Loucy (cell line): ENCODE measurements around the gene ZDHHC16.

Experiments used
- EZH2phosphoT487 ChIP-seq: fragments of 200-600 bp; IDR thresholded peaks from 2 replicates; pipeline ENCODE4 v1.6.1; 2018; ENCODE audit warnings: antibody characterized with exemption, mild to moderate bottlenecking, moderate library complexity, borderline replicate concordance
- TF ChIP-seq, protein P1 (sequence below): fragments of 200-600 bp; sonication (generic); conservative IDR thresholded peaks from 2 replicates; pipeline ENCODE4 v1.5.1; 2014; ENCODE audit warnings: mild to moderate bottlenecking, antibody characterized with exemption, low read length

DNA sequence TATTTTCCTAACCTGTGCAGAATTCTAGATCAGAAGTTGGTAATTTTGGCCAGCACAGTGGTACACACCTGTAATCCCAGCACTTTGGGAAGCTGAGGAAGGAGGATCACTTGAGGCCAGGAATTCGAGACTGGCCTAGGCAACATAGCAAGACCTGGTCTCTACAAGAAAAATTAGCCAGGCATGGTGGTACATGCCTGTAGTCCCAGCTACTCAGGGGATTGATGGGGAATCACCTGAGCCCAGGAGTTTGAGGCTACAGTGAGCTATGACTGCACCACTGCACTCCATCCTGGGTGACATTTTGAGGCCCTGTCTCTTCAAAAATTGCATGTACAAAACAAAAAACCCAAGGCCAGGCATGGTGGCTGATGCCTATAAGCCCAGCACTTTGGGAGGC is 11.4 kb upstream of the ZDHHC16 start:
- TF ChIP-seq EZH2phosphoT487, result no peak
- TF ChIP-seq, protein P1, sequence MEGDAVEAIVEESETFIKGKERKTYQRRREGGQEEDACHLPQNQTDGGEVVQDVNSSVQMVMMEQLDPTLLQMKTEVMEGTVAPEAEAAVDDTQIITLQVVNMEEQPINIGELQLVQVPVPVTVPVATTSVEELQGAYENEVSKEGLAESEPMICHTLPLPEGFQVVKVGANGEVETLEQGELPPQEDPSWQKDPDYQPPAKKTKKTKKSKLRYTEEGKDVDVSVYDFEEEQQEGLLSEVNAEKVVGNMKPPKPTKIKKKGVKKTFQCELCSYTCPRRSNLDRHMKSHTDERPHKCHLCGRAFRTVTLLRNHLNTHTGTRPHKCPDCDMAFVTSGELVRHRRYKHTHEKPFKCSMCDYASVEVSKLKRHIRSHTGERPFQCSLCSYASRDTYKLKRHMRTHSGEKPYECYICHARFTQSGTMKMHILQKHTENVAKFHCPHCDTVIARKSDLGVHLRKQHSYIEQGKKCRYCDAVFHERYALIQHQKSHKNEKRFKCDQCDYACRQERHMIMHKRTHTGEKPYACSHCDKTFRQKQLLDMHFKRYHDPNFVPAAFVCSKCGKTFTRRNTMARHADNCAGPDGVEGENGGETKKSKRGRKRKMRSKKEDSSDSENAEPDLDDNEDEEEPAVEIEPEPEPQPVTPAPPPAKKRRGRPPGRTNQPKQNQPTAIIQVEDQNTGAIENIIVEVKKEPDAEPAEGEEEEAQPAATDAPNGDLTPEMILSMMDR, result no peak
